WERI-Rb-1 (cell line): ENCODE results near the gene LRBA.
"Not testable (repeated sequence)": the region's sequence is repeated elsewhere in the genome, so short reads cannot be mapped to it uniquely, and the experiment has no call there.

Source experiments
- DNase-seq: peaks from one replicate; pipeline ENCODE4 v3.0.0-alpha.2; 2020
- H3K27ac ChIP-seq: fragments of 250-450 bp; sonication (Bioruptor Pico); 2 replicates; pipeline ENCODE4 v1.5.1; 2020; ENCODE audit warnings: mild to moderate bottlenecking, moderate library complexity
- H3K27me3 ChIP-seq: fragments of 250-450 bp; sonication (Bioruptor Pico); 2 replicates; pipeline ENCODE4 v1.5.1; 2021; ENCODE audit warnings: mild to moderate bottlenecking, low read depth, moderate library complexity; ENCODE audit not compliant: insufficient read depth, severe bottlenecking
- H3K36me3 ChIP-seq: fragments of 250-450 bp; sonication (Bioruptor Pico); 2 replicates; pipeline ENCODE4 v1.5.1; 2020; ENCODE audit warnings: mild to moderate bottlenecking, moderate library complexity
- H3K4me3 ChIP-seq: 2 replicates; pipeline ENCODE4 v1.5.1; 2011; ENCODE audit warnings: low read depth, mild to moderate bottlenecking, control low read depth, low read length
- H3K9me3 ChIP-seq: fragments of 250-450 bp; sonication (Bioruptor Pico); 2 replicates; pipeline ENCODE4 v1.5.1; 2021; ENCODE audit warnings: mild to moderate bottlenecking, moderate library complexity; ENCODE audit not compliant: severe bottlenecking
- TF ChIP-seq, protein P1 (sequence below): IDR thresholded peaks from 2 replicates; pipeline ENCODE4 v1.5.1; 2011; ENCODE audit warnings: low read depth, mild to moderate bottlenecking, control low read depth, inconsistent platforms, low read length

LRBA gene

DNA sequence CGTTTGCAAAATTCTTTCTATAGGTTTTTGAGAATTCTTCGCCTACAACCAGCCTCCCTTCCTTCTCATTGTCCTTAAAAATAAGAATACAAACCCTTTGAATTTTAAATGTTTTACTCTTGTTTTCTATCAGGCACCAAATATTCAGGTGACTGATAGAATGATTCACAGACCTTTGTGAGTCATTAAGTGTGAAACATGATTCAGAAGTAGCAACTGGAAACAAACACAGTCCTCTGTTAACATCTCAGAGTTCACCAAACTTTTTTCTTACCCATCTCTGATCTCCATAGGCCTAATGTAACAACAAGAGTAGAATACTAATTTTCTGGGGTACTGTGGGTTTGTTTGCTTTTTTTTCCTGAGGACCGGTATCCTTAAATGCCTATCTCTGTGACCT is 496.5 kb downstream of the LRBA start:
- no peak overlapping the region for H3K4me3 ChIP-seq
- no peaks in the 10 kb centered on the region for H3K9me3 ChIP-seq
- no peaks in the 10 kb centered on the region for H3K27me3 ChIP-seq
- no peak for DNase-seq
- no peaks in the 10 kb centered on the region for H3K36me3 ChIP-seq
- H3K27ac ChIP-seq: no peak overlapping the region
- TF ChIP-seq, protein P1, sequence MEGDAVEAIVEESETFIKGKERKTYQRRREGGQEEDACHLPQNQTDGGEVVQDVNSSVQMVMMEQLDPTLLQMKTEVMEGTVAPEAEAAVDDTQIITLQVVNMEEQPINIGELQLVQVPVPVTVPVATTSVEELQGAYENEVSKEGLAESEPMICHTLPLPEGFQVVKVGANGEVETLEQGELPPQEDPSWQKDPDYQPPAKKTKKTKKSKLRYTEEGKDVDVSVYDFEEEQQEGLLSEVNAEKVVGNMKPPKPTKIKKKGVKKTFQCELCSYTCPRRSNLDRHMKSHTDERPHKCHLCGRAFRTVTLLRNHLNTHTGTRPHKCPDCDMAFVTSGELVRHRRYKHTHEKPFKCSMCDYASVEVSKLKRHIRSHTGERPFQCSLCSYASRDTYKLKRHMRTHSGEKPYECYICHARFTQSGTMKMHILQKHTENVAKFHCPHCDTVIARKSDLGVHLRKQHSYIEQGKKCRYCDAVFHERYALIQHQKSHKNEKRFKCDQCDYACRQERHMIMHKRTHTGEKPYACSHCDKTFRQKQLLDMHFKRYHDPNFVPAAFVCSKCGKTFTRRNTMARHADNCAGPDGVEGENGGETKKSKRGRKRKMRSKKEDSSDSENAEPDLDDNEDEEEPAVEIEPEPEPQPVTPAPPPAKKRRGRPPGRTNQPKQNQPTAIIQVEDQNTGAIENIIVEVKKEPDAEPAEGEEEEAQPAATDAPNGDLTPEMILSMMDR: no peak

DNA sequence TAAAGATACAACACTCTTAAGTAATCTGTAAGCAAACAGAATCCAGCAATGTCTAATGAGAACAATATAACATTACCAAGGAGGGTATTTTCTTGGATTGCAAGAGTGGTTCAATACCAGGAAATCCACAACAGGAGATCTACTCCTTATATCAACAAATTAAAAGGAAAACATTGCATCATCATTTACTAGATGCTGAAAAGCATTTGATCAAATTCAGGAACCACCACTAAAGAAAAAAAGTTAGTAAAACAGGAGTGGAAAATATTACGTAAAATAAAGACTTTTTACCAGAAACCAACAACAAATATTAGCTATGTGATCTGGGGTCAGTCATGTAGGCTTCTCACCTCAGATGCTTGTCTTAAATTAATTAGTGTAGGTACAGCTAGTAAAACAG is 499.9 kb downstream of the LRBA start:
- Histone ChIP-seq H3K27ac (no peak overlapping the region), H3K27me3 (no peaks in the 10 kb centered on the region), H3K9me3 (no peaks in the 10 kb centered on the region), H3K36me3 (no peaks in the 10 kb centered on the region), H3K4me3 (no peak overlapping the region)
- TF ChIP-seq, protein P1: no peak
- DNase-seq: no peak

DNA sequence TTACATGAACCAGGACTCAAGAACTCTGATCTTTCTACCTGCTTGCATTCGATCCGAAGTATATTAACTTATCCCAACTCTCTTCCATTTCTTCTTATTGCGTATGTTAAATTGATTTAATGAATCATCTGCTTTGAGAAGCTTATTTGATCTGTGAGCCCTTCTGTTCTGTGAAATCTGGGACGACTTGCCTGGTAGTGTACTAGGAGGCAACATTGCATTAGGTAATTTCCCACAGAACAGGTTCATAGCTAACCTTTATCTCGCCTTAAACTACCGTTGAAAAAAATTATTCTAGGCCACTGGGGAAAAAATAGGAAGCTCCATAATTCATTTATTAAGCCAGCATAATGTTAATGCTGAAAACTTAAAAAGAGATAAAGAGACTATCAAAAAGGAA is 500.4 kb downstream of the LRBA start:
- DNase-seq: no peak
- no peaks in the 10 kb centered on the region for H3K27me3 ChIP-seq
- H3K36me3 ChIP-seq: no peaks in the 10 kb centered on the region
- TF ChIP-seq, protein P1: no peak
- no peak overlapping the region for H3K27ac ChIP-seq
- no peaks in the 10 kb centered on the region for H3K9me3 ChIP-seq
- H3K4me3 ChIP-seq: no peak overlapping the region

DNA sequence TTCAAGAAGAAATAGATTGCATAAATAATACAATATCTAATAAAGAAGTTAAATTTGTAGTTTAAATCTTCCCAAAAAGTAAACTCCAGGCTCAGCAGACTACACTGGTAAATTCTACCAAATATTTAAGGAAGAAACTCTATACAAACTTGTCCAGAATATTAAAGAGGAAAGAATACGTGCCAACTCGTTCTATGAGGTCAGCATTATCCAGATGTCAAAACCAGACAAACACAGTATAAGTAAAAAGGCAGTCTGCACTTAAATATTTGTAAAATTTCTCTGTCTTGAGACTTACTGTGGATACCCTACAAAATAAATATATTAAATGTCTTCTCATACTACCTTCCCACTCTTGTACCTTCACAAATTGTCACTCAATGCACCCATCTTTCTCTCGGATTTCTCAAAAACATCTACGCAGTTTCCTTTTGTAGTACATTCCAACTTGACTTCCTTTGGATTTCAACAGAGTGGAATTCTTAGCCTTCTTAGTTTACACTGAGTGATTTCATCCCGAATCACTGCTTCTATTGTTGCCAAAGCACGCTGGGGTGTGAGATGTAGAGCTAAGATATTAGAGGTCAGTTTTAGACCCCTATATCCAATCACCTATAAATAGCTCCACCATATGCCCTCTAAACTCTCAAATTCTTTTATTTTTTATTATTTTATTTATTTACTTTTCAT is 504.8 kb downstream of the LRBA start:
- H3K27ac ChIP-seq: no peak overlapping the region
- H3K27me3 ChIP-seq: no peaks in the 10 kb centered on the region
- no peaks in the 10 kb centered on the region for H3K9me3 ChIP-seq
- H3K36me3 ChIP-seq: no peaks in the 10 kb centered on the region
- TF ChIP-seq, protein P1: no peak
- no peak for DNase-seq
- H3K4me3 ChIP-seq: no peak overlapping the region

DNA sequence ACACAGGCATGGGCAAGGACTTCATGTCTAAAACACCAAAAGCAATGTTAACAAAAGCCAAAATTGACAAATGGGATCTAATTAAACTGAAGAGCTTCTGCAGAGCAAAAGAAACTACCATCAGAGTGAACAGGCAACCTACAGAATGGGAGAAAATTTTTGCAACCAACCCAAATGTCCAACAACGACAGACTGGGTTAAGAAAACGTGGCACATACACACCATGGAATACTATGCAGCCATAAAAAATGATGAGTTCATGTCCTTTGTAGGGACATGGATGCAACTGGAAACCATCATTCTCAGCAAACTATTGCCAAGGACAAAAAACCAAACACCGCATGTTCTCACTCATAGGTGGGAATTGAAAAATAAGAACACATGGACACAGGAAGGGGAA is 507.4 kb downstream of the LRBA start:
- not testable (repeated sequence) for DNase-seq, H3K36me3 ChIP-seq, H3K9me3 ChIP-seq, H3K4me3 ChIP-seq, H3K27ac ChIP-seq, H3K27me3 ChIP-seq

DNA sequence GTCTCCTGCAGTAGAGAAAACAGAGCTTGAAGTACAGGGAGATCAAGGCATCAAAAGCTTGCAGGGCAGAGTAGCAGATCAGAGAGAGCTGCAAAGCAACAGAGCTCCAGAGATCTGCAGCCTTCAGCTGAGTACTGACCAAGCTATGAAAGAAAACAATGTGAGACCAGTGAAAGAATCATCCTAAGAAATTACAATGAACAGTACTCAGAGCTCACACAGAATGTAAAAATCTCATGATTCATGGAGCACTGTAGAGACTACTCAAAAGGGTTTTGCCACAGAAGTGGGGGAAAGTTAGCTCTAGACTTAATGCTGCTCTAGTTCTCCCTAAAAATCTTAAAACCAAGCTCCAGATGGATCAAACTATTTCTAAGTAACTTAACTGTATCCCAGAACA is 513.1 kb downstream of the LRBA start:
- DNase-seq: no peak
- Histone ChIP-seq H3K27ac (no peak overlapping the region), H3K4me3 (no peak overlapping the region), H3K36me3 (no peaks in the 10 kb centered on the region), H3K27me3 (no peaks in the 10 kb centered on the region), H3K9me3 (no peaks in the 10 kb centered on the region)
- TF ChIP-seq, protein P1: no peak
